22Rv1 (cell line): ENCODE measurements around the gene CATSPERB.

ENCODE experiments used
- H3K27ac ChIP-seq: fragments of 450-650 bp; 2 replicates; pipeline ENCODE4 v1.5.1; 2017
- CTCF ChIP-seq: fragments of 450-650 bp; IDR thresholded peaks from 2 replicates; pipeline ENCODE4 v1.5.1; 2017; ENCODE audit warnings: mild to moderate bottlenecking
- ZFX ChIP-seq: fragments of 450-650 bp; IDR thresholded peaks from 2 replicates; pipeline ENCODE4 v1.6.1; 2017; ENCODE audit warnings: antibody characterized with exemption, borderline replicate concordance

CATSPERB gene

GRCh38 chr14:91732439-91732838, 553 bp upstream of the CATSPERB start:
- H3K27ac ChIP-seq, result no peak overlapping the region
- TF ChIP-seq CTCF (no peak), ZFX (no peak)

- H3K27ac ChIP-seq, result no peak overlapping the region
- TF ChIP-seq CTCF (no peak), ZFX (no peak)
Observed at GRCh38 chr14:91731018-91731417, 868 bp downstream of the CATSPERB start.

DNA sequence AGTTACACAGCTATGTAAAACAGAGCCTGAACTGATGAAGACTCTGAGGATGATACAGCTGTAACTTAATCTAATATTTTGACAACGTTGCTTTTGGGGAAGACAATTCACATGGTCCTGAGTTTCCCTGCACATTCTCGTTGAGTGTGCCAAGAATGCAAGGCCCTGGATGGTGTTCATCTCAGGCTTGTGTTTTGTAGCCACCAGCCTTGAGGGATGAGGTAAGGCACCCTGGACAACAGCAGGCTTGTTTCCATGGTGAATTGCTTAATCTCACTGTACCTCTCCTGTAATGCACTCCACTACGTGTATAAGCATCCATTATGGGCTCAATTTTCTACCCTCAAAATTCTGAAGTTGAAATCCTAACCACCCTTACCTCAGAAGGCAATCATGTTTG, 2.1 kb downstream of the CATSPERB start:
- no peak overlapping the region for H3K27ac ChIP-seq
- TF ChIP-seq CTCF (no peak), ZFX (no peak)

GRCh38 chr14:91728616-91729183, 3.2 kb downstream of the CATSPERB start:
- TF ChIP-seq CTCF (no peak), ZFX (no peak)
- H3K27ac ChIP-seq, result no peak overlapping the region

DNA sequence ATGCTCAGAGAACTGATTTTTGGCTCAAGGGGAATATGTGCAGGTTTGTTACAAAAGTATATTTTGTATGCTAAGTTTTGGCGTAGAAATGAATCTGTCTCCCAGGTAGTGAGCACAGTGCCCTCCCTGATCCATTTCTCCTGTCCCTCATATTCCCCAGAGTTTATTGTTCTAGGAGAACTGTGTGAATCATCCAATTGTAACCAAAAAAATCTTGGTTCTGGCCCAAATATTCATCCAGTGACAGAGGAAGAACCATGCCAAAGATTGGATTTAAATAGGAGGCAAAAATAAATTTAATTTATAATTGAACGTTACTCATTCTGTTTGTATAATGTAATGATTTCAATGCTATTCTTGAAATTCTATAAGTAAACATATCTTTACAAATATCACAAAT, 4.8 kb downstream of the CATSPERB start:
- H3K27ac ChIP-seq, result no peak overlapping the region
- no peak for TF ChIP-seq CTCF
- no peak for TF ChIP-seq ZFX

DNA sequence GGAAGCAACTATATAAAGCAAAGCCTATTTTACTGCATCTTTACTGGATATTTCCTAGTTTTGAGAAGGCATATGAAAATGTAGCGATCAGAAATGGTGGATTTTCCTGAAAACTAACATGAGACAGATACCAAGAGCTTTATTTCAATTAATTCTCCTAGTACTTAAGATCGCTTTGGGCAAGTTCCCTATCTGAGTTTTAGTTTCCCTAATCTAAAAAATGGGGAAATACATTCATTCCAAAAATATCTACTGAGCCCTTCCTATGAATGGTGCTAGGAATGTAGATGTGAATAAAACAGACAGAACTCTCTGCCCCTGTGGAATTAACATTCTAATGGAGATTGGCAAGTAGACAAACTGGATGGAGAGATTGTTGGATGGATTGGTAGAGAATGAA, 8.4 kb downstream of the CATSPERB start:
- TF ChIP-seq ZFX (no peak), CTCF (no peak)

GRCh38 chr14:91722386-91722785, 9.5 kb downstream of the CATSPERB start:
- H3K27ac ChIP-seq, result no peak overlapping the region
- no peak for TF ChIP-seq ZFX
- TF ChIP-seq CTCF, result no peak

More for the DNA sequence above, 8.4 kb downstream of the CATSPERB start:
- no peak overlapping the region for H3K27ac ChIP-seq
